ENCODE data around the gene ANO4.
"Not testable (repeated sequence)": the region's sequence is repeated elsewhere in the genome, so short reads cannot be mapped to it uniquely, and the experiment has no call there.

The ANO4 gene

GRCh38 chr12:101107032-101107763, 312.6 kb downstream of the ANO4 start:
- DNase-seq: no peak

GRCh38 chr12:101108130-101108529, 313.6 kb downstream of the ANO4 start:
- no peak for DNase-seq

- no peak for DNase-seq
Observed at GRCh38 chr12:101110866-101111265, 316.3 kb downstream of the ANO4 start.

GRCh38 chr12:101111441-101111840, 316.9 kb downstream of the ANO4 start:
- no peak for DNase-seq

GRCh38 chr12:101115326-101115725, 320.8 kb downstream of the ANO4 start:
- DNase-seq: no peak

- DNase-seq: no peak
Observed at GRCh38 chr12:101116911-101117310, 322.3 kb downstream of the ANO4 start.

GRCh38 chr12:101117842-101118241, 323.3 kb downstream of the ANO4 start:
- no peak for DNase-seq

GRCh38 chr12:101127521-101128219, 333.1 kb downstream of the ANO4 start:
- DNase-seq: no peak

- DNase-seq: not testable (repeated sequence)
Observed at GRCh38 chr12:101145777-101146431, 351.3 kb downstream of the ANO4 start.

GRCh38 chr12:101165319-101165718, 370.7 kb downstream of the ANO4 start:
- no peak for DNase-seq

GRCh38 chr12:101166866-101167265, 372.3 kb downstream of the ANO4 start:
- DNase-seq: no peak

GRCh38 chr12:101168001-101168400, 373.4 kb downstream of the ANO4 start:
- no peak for DNase-seq

GRCh38 chr12:101172316-101172715, 377.7 kb downstream of the ANO4 start:
- DNase-seq: peak; percentile 32 to 41

GRCh38 chr12:101173197-101173749, 378.7 kb downstream of the ANO4 start:
- no peak for DNase-seq

- DNase-seq: no peak
Observed at GRCh38 chr12:101174541-101174940, 380.0 kb downstream of the ANO4 start.

Data from AML-193 (cell line).